Tibial nerve (tissue), 4 donors: ENCODE measurements around the gene ZNF175. TPM values are rescaled to one million over a fixed set of nuclear protein-coding genes. Genes with fewer than 3 reads are reported as not detected.

Source experiments
- DNase-seq, 2 donors: peaks; one replicate each; pipeline ENCODE4 v3.0.0-alpha.2; 2019; ENCODE audit warnings: low spot score in 2 of 2
- H3K27ac ChIP-seq, 4 donors: fragments of 200-600 bp; sonication (generic) in 3 of 4; one replicate each; pipeline ENCODE4 v1.5.1; 2017 to 2019; ENCODE audit warnings: mild to moderate bottlenecking in 1 of 4
- H3K27me3 ChIP-seq, 2 donors: fragments of 200-600 bp; sonication (generic) in 1 of 2; one replicate each; pipeline versions ENCODE4 v1.5.1 to v1.6.0; 2017 to 2019
- H3K36me3 ChIP-seq, 3 donors: fragments of 200-600 bp; sonication (generic); one replicate each; pipeline ENCODE4 v1.5.1; 2018 to 2019
- H3K4me1 ChIP-seq, 4 donors: fragments of 200-600 bp; sonication (generic) in 3 of 4; one replicate each; pipeline ENCODE4 v1.5.1; 2017 to 2019
- H3K4me3 ChIP-seq, 4 donors: fragments of 200-600 bp; sonication (generic) in 3 of 4; one replicate each; pipeline ENCODE4 v1.5.1; 2017 to 2019; ENCODE audit warnings: mild to moderate bottlenecking in 1 of 4, moderate library complexity in 1 of 4
- H3K9me3 ChIP-seq, 4 donors: fragments of 200-600 bp; sonication (generic) in 3 of 4; one replicate each; pipeline ENCODE4 v1.5.1; 2017 to 2019
- CTCF ChIP-seq, 5 experiments: fragments of 200-600 bp in 3 of 5; fragments of 450-650 bp in 2 of 5; sonication (generic) in 3 of 5; IDR thresholded peaks; one replicate each; pipeline ENCODE4 v1.5.1; 2016 to 2019; ENCODE audit warnings: antibody characterized with exemption in 5 of 5, mild to moderate bottlenecking in 3 of 5, moderate library complexity in 2 of 5
- EP300 ChIP-seq, 2 donors: sonication (generic); formaldehyde crosslinking; IDR thresholded peaks; one replicate each; pipeline ENCODE4 v1.6.1; 2017; ENCODE audit warnings: antibody characterized with exemption in 2 of 2, mild to moderate bottlenecking in 1 of 2
- POLR2A ChIP-seq, 2 donors: fragments of 450-650 bp; IDR thresholded peaks; one replicate each; pipeline ENCODE4 v1.6.1; 2017; ENCODE audit warnings: antibody characterized with exemption in 2 of 2, mild to moderate bottlenecking in 2 of 2, moderate library complexity in 2 of 2
- WGBS, 2 donors: methylation state at CpG; one replicate each; pipeline ENCODE4 v1.1.5; 2018; 5-methylcytosine and 5-hydroxymethylcytosine counted together
- total RNA-seq, 4 donors: library from RNA; depleted of rRNA; stranded (reverse); fragments of >200 nt; gene quantifications; one replicate each; pipeline ENCODE4 v1.1.0, GENCODE V29; 2016

Gene ZNF175
- total RNA-seq, 4 donors from 2014 or later, result 4.3 to 8.5 (median 7.3) TPM

DNA sequence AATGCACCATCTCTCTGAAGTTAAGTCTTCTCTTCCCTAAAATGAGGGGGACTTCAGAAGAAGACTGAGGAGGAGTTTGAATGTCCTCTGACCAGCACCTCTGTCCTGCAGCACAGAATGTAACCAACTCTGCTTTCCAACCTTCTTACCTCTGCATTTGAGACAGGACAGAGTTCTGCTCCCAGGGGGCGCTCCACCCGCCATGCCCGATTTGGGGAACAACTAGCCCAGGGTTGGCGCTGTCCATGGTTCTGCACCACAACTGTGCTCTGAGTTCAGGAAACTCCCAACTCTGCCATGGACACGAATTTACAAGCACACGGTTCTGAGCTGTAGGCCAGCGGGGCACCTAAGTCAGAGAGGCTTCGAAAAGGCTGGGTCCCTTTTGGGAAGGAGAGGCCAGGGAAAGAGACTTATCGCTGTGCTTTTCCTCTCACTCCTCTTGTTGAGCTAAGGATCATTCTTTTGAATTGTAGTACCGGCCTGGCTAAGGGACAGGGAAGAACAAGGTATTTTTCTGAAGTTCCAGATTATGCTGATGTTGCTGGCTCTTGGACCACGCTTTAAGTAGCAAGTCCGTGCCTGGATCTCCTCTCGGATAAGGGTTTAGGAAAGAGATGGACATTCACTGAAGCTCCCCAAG, 37.0 kb downstream of the ZNF175 start:
- Histone ChIP-seq H3K4me1 (no peaks in the 10 kb centered on the region), H3K27ac (no peak overlapping the region), H3K27me3 (no peaks in the 10 kb centered on the region), H3K4me3 (no peak overlapping the region), H3K9me3 (peaks cover 0 to 18% (median 0%) of the 10 kb centered on the region in 4 donors), H3K36me3 (peaks cover 0 to 13% (median 0%) of the 10 kb centered on the region in 3 donors)
- DNase-seq, result peak; percentile 38 to 82
- TF ChIP-seq EP300 (IDR thresholded peaks at IDR 0.05) (no peak), CTCF (IDR thresholded peaks at IDR 0.05) (peak in 3 of 5 experiments; percentile 16 to 34 (median 31))
- WGBS, 2 donors, result 30 to 33% methylated on average over 12 to 13 of the region's 13 CpGs

GRCh38 chr19:51610576-51610975, 39.5 kb downstream of the ZNF175 start:
- no peak for DNase-seq
- Histone ChIP-seq H3K27me3 (peaks cover 0 to 8% of the 10 kb centered on the region in 2 donors), H3K36me3 (peaks cover 0 to 10% (median 0%) of the 10 kb centered on the region in 3 donors), H3K4me3 (no peak overlapping the region), H3K27ac (no peak overlapping the region), H3K4me1 (no peaks in the 10 kb centered on the region), H3K9me3 (peaks cover 0 to 17% (median 0%) of the 10 kb centered on the region in 4 donors)
- TF ChIP-seq EP300 (IDR thresholded peaks at IDR 0.05), result no peak
- no peak for TF ChIP-seq CTCF (IDR thresholded peaks at IDR 0.05)
- whole genome bisulfite sequencing, 2 donors, result 88% methylated on average over 1 of the region's 1 CpG

GRCh38 chr19:51614789-51615188, 43.7 kb downstream of the ZNF175 start:
- Histone ChIP-seq H3K4me1 (no peaks in the 10 kb centered on the region), H3K36me3 (no peaks in the 10 kb centered on the region), H3K9me3 (peaks cover 0 to 12% (median 0%) of the 10 kb centered on the region in 4 donors), H3K4me3 (no peak overlapping the region), H3K27ac (no peak overlapping the region), H3K27me3 (peaks cover 0 to 8% of the 10 kb centered on the region in 2 donors)
- DNase-seq, result no peak
- TF ChIP-seq CTCF (IDR thresholded peaks at IDR 0.05) (no peak), POLR2A (IDR thresholded peaks at IDR 0.05) (no peak), EP300 (IDR thresholded peaks at IDR 0.05) (no peak)
- WGBS, 2 donors, result 53 to 80% methylated on average over 5 of the region's 5 CpGs

DNA sequence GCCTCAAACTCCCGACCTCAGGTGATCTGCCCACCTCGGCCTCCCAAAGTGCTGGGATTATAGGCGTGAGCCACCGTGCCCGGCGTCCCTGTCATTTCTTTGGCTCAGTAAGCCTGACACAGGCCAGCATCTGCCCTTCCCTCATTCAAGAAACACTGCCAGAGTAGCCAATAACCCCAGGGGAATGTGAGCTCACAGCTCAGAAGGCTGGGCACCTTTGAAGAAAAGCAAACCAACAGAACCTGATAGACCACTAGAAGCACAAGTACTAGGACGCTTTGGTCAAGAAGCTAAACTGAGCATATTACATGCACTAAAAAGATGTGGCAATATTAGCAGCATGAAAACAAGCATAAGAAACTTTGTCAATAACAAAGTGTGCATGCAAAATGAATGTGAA, 44.9 kb downstream of the ZNF175 start:
- WGBS, 2 donors, result 88 to 95% methylated on average over 7 of the region's 7 CpGs
- Histone ChIP-seq H3K27ac (no peak overlapping the region), H3K27me3 (peaks cover 0 to 8% of the 10 kb centered on the region in 2 donors), H3K4me3 (no peak overlapping the region), H3K36me3 (no peaks in the 10 kb centered on the region), H3K9me3 (peaks cover 0 to 12% (median 0%) of the 10 kb centered on the region in 4 donors), H3K4me1 (no peaks in the 10 kb centered on the region)
- no peak for TF ChIP-seq POLR2A (IDR thresholded peaks at IDR 0.05)
- TF ChIP-seq CTCF (IDR thresholded peaks at IDR 0.05), result no peak
- no peak for TF ChIP-seq EP300 (IDR thresholded peaks at IDR 0.05)
- DNase-seq, result no peak

- no peaks in the 10 kb centered on the region for H3K27me3 ChIP-seq
- WGBS, 2 donors, result 42 to 56% methylated on average over 2 of the region's 2 CpGs
- DNase-seq, result no peak
These were observed 50.1 kb downstream of the ZNF175 start for GRCh38 chr19:51621178-51621577.

More at GRCh38 chr19:51621178-51621577, 50.1 kb downstream of the ZNF175 start:
- Histone ChIP-seq H3K36me3 (no peaks in the 10 kb centered on the region), H3K4me1 (no peaks in the 10 kb centered on the region), H3K27ac (no peak overlapping the region), H3K4me3 (no peak overlapping the region), H3K9me3 (peaks cover 0 to 4% (median 0%) of the 10 kb centered on the region in 4 donors)
- TF ChIP-seq POLR2A (IDR thresholded peaks at IDR 0.05) (no peak), CTCF (IDR thresholded peaks at IDR 0.05) (no peak)
